Retinal pigment epithelial cell (primary cell): ENCODE data around the gene EDA2R.

Source experiments
- DNase-seq: peaks from one replicate; pipeline ENCODE4 v3.0.0-alpha.2; 2010; ENCODE audit warnings: low read depth
- H3K4me3 ChIP-seq: 2 replicates; pipeline ENCODE4 v1.5.1; 2011; ENCODE audit warnings: mild to moderate bottlenecking, low read length, control low read depth, moderate library complexity
- TF ChIP-seq, protein P1 (sequence below): conservative IDR thresholded peaks from 2 replicates; pipeline ENCODE4 v1.5.1; 2011; ENCODE audit warnings: low read depth, low read length, control low read depth, inconsistent platforms

EDA2R gene

GRCh38 chrX:66632473-66632872 lies 6.4 kb downstream of the EDA2R start:
- no peak for DNase-seq

GRCh38 chrX:66625525-66625924 lies 13.4 kb downstream of the EDA2R start:
- no peak overlapping the region for H3K4me3 ChIP-seq
- DNase-seq = no peak
- TF ChIP-seq, protein P1, sequence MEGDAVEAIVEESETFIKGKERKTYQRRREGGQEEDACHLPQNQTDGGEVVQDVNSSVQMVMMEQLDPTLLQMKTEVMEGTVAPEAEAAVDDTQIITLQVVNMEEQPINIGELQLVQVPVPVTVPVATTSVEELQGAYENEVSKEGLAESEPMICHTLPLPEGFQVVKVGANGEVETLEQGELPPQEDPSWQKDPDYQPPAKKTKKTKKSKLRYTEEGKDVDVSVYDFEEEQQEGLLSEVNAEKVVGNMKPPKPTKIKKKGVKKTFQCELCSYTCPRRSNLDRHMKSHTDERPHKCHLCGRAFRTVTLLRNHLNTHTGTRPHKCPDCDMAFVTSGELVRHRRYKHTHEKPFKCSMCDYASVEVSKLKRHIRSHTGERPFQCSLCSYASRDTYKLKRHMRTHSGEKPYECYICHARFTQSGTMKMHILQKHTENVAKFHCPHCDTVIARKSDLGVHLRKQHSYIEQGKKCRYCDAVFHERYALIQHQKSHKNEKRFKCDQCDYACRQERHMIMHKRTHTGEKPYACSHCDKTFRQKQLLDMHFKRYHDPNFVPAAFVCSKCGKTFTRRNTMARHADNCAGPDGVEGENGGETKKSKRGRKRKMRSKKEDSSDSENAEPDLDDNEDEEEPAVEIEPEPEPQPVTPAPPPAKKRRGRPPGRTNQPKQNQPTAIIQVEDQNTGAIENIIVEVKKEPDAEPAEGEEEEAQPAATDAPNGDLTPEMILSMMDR = no peak

More at GRCh38 chrX:66632473-66632872, 6.4 kb downstream of the EDA2R start:
- H3K4me3 ChIP-seq = no peak overlapping the region
- TF ChIP-seq, protein P1 = no peak

- TF ChIP-seq, protein P1 = no peak
- no peak overlapping the region for H3K4me3 ChIP-seq
- DNase-seq = no peak
Measured at GRCh38 chrX:66622209-66622608, 16.7 kb downstream of the EDA2R start.

GRCh38 chrX:66616944-66617343 lies 21.9 kb downstream of the EDA2R start:
- TF ChIP-seq, protein P1 = no peak
- DNase-seq = no peak
- H3K4me3 ChIP-seq = no peak overlapping the region

DNA sequence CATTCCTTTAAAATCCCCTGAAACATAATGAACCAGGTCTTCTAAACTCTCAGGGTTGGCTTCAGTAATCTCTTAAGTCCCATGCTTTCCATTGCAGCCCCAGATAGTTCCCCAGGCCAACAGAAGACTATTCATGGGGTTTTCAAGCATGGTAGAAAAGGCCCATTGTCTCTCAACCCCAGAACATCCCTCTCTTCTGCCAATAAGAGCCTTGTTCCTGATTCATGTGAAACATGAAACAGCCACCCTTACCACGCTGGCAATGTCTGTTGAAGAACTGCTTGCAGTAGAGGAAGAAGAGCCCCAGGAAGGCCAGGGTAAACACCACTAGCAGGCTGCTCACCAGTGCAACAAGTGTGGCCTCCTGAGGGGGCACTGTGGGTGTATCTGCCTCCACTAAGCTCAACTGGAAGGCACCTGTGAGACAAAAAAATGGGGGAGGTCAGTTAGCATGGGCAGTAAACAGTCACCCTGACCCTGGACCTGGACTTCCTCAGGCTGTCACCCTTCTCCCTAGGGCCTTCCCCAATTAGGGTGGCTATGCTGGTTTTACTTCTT lies 36.4 kb downstream of the EDA2R start:
- DNase-seq = no peak
- TF ChIP-seq, protein P1 = no peak
- no peak overlapping the region for H3K4me3 ChIP-seq

GRCh38 chrX:66601522-66601921 lies 37.4 kb downstream of the EDA2R start:
- DNase-seq = no peak
- H3K4me3 ChIP-seq = no peak overlapping the region
- TF ChIP-seq, protein P1 = no peak

DNA sequence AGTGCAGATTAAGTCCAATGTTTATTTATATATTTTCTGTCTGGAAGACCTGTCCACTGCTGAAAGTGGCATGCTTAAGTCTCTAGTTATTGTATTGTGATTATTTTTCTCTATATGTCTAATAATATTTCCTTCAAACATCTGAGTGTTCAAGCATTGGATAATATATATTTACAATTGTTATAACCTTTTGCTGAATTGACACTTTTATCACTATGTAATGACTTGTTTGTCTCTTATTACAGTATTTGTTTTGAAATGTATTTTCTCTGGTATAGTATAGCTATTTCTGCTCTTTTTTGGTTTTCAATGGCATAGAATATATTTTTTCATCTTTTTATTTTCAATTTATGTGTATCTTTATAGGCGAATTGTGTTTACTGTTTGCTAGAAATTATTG lies 59.7 kb downstream of the EDA2R start:
- TF ChIP-seq, protein P1 = no peak
- DNase-seq = no peak
- H3K4me3 ChIP-seq = no peak overlapping the region
